NCI-H82 treated with DMSO at 0.1 percent for 48 hours (cell line): ENCODE data around the gene GH2.
"Not testable (repeated sequence)": the region's sequence is repeated elsewhere in the genome, so short reads cannot be mapped to it uniquely, and the experiment has no call there.

Experiments used
- DNase-seq: peaks from one replicate; lab custom pipeline; 2025; ENCODE audit not compliant: unreplicated experiment; lab: John Stamatoyannopoulos, UW

Gene GH2

DNA sequence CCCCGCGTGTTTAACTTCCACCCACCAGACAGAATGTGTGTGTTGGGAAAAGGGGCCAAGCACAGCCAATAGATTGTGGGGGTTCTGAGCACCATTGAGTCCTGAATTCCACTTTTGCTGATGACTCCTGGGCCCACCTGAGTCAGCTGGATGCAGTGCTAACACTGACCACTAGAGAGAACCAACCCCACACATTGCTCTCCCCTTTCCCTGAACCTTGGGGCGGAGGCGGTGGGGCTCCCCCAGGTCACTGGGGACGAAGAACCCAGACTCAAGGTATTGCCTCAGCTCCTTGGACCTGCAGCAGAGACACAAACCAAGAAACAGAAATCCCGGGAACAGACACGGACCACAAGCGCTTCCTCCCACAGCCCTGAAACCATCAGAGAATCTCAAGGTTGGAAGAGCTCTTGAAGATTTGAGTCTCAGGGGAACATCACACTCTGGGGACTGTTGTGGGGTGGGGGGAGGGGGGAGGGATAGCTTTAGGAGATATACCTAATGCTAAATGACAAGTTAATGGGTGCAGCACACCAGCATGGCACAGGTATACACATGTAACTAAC lies 7.6 kb downstream of the GH2 start:
- not testable (repeated sequence) for DNase-seq

DNA sequence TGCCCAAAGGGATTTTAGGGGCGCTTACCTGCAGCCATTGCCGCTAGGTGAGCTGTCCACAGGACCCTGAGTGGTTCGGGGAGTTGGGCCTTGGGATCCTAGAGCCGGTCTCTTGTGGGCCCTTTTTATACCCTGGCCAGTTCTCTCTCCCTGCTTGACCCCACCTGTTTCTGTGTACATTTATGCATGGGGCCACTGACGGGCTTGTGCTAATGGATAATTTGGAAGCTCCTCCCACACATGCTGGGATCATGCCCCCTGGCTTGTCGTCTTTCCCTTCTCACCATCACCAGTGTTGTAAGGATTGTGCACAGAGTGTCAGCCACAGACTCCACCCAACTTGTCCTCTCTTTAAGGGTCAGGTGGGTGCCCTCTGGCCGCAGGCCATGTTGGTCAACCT lies 8.2 kb downstream of the GH2 start, which contains the start of gene CSH2:
Gene CSH2, minus strand, starts transcription at position 101 of the 400 bp plus-strand sequence. Its CDS starts 63 bp downstream, at position 38.
- DNase-seq: not testable (repeated sequence)

DNA sequence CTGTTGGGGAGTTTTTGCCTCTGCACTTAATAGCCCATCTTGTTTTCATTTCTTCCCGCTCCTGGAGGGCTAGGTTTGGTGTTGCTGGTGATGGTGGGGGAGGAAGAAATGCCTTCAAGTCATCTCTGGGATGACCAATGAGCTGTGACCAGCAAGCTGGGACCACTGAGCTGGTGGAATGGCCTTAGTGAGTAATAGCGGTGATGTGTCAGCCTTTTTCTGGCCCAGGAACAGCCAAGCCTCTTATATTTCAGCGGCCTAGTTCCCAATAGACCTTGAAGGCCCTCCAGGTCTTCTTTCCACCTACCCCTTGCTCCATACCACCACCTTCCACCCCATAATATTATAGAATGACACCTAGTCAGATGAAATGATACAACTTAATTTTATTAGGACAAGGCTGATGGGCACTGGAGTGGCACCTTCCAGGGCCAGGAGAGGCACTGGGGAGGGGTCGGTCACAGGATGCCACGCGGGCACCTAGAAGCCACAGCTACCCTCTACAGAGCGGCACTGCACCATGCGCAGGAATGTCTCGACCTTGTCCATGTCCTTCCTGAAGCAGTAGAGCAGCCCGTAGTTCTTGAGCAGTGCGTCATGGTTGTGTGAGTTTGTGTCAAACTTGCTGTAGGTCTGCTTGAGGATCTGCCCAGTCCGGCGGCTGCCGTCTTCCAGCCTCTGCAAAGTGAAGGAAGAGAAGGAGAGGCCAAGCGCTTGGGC lies 9.9 kb downstream of the GH2 start:
- not testable (repeated sequence) for DNase-seq

DNA sequence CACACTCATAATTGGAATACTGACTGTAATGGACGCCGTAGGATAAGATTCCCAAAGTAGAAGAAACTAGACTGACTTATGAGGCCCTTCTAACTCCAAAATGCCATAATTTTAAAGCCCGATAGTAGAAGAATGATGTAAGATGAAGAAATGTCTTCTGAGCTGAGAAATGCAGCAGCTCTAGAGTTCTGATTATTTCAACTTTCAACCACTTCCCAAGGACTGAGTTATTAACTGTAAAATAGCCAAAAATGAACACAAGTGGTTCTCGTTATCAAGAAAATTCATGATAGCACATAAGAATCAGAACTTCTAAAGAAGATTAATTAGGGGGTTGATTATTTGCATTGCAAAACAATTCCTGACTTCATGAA lies 11.5 kb downstream of the GH2 start:
- not testable (repeated sequence) for DNase-seq

DNA sequence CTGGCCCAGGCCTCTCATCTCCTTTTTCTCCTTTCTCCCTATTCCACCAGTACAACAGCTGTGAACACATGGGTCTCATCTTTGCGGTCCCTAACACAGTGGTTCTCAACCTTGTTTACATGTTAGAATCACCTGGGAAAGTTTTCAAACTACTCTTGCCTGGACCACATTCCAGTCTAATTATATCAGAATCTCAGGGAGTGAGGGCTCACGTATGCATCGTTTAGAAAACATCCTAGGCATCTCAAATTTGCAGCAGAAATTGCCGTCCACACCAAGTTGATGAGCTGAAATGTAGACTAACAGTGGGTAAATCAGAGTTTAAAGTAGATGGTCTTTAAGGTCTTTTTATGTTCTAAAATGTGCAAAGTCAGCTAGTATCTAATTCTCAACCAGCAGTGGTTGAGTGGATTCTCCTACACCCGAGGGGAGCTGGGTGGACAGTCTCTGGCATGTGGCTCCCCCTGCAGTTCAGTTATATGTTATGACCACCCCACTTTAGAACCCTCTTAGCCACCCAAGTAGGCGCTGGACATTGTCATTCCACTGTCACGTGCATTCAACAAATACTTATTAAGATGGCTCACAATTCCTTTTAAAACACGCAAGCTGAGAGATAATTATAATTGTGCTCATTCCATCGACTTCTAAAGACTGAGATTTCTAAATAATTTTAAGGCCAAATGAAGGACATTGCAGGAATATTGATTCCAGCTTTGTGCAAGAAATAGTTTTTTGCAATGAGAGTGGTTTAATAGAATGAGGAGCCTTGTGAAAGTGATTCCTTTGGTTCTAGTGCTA lies 12.1 kb downstream of the GH2 start:
- not testable (repeated sequence) for DNase-seq

DNA sequence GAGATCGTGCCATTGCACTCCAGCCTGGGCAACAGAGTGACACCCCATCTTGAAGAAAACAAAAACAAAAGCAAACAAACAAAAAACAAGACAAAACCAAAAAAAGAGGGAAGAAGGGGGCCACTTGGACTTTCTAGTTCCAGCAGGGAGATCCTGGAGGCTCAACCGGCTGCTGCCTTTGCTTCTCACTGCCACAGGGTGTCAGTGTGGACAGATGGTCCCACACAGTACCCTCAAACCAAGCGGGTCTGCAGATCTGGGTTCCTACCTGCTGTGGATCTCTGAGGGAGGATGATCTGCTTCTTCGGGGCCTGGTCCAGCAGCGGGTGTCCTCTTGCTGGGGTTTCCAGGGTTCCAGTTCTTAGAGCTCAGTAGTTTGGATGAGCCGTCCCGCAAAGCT lies 15.1 kb downstream of the GH2 start:
- not testable (repeated sequence) for DNase-seq

DNA sequence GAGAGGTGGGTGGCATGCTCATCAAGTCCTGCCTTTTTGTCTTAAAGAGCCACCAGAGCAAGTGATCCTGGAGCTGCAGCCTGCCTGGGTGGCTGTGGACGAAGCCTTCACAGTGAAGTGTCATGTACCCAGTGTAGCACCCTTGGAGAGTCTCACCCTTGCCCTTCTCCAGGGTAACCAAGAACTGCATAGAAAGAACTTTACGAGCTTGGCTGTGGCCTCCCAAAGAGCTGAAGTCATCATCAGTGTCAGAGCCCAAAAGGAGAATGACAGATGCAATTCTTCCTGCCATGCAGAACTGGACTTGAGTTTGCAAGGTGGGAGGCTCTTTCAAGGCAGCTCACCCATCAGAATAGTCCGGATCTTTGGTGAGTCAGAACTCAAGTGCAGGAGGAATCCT lies 22.5 kb downstream of the GH2 start:
- DNase-seq: no peak

DNA sequence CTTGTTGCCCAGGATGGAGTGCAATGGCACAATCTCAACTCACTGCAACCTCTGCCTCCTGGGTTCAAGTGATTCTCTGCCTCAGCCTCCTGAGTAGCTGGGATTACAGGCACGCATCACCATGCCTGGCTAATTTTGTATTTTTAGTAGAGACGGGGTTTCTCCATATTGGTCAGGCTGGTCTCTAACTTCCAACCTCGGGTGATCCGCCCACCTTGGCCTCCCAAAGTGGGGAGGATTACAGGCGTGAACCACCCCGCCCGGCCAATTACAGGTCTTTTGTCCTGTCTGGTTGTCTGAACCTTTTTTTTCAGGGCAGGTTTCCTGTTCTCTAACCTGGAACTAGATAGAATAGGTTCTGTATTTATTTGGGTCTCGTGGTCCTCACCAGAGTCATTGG lies 25.3 kb downstream of the GH2 start:
- not testable (repeated sequence) for DNase-seq

DNA sequence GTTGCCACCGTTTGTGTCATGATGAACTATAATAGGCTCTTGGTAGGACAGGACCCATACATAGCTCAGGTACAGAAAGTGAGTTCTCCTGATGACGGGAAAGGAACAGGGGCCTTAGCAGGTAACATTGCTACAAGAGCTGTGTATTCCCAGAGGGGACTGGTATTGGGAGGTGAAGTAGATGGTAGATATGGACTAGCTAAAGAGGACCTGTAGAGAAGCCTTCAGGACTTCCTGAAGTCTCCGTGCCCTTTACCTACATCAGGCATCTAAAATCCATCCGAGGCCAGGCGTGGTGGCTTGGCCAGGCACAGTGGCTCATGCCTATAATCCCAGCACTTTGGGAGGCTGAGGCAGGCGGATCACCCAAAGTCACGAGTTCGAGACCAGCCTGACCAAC lies 26.6 kb downstream of the GH2 start:
- DNase-seq: no peak

DNA sequence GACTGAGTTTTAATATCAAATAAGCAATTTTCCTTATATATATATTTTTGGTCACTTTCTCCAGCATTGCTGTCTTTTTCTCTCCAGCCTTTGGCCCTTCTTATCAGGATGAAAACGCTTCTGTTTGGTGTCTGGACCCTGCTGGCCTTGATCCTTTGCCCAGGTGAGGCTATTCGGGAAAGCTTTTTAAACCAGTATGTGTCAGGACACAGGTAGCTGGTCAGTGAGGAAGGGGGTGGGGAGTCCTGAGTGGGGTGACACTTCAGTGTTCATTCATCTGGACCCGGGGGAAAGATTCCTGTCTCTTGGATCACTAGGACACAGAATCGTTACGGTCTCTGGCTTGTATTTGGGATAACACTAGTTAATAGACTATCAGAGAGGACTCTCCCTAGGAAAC lies 27.0 kb downstream of the GH2 start:
- DNase-seq: no peak

DNA sequence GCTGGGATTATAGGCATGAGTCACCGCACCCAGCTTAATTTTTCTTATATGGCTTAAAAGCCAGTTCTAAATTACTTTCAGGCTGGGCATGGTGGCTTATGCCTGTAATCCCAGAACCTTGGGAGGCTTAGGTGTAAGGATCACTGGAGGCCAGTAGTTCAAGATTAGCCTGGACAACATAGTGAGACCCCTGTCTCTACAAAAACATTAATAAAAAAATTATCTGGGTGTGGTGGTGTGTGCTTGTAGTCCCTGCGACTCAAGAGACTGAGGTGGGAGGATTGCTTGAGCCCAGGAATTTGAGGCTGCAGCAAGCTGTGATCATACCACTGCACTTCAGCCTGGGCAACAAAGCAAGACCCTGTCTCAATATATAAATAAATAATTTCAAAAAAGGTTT lies 28.5 kb downstream of the GH2 start:
- DNase-seq: no peak

DNA sequence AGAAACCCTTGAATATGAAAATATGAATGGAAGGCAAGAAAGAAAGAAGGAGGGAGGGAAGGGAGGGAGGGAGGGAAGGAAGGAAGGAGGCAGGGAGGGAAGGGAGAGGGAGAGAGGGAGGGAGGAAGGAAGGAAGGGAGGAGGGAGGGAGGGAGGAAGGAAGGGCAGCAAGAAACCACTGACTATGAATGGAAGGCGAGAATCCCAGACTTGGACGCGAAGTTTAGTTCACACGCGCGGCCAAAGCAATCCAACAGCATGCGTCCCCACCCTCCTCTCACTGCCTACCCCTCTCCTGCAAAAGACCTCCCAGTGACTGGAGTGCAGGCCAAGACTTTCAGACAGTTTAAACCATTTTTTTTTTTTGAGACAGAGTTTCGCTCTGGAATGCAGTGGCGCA lies 31.3 kb downstream of the GH2 start:
- no peak for DNase-seq

DNA sequence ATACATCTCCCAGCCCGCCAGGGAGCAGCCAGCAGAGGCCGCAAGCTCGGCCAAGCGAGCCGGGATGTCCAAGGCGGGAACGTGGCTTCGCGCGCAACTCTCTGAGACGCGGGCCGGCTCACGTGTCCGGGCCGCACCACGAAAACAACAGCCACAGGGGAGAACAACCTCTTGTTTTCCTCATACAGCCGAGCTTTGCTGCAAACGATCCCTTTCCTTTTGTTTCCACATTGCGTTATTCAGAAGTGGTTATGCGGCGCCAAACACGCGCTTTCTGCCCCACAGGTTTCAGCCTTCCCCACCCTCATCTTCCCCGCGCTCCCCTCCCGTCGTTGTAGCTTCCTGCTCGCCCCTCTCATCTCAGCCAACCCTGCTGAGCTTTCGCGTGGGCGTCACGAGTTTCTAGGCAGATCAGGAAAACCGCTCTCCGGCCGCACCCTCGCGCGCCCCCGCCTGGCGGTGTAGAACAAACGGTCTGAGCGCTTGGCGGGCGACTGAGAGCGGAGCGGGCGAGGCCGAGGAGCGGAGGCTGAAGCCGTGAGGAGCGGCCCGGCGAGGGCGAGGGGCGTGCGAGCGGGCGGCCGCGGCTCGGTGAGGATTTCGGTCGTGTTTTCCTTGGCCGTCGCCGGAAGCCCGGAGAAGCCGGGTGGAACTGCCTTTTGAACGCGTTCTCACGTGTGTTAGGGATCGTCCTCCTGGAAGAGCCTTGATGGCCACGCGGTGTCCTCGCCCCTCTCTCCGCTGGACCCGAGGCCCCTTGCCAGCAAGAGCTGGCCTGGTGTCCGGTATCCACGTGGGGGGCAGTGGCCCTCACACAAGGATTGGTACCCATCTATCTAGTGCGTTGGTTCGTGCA lies 32.7 kb downstream of the GH2 start:
- no peak for DNase-seq

DNA sequence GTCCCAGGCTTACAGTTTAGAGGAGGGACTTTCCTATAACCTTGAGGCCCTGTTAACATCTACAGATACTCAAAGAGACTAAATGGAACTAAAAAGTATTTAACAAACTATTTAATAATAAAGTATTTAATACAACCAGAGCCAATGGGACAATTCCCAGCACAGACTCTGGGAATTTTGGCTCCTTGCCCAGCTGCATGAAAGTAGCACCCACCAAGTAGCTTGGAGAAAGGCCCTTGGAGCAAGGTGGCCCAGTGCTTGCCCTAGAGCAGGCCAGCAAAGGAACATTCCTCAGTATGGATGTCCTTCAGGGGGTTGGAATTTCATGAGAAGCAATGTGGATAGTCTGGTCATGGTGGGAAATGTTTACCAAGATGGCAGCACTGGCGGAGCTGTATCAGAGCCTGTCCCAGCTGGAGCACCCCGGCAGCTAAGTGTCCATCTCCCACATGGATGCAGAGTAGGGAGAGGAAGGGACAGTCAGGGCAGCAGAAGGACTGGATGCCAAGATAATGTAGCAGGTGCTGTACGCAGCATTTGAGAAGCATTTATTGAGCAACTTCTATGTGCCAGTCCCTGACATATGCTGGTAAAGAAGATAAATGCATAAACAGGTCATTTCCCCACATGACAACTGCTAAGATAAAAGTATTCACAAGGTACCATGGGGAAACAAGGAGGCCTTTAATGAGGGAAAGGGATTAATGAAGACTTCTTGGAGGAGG lies 34.1 kb downstream of the GH2 start:
- DNase-seq: no peak

DNA sequence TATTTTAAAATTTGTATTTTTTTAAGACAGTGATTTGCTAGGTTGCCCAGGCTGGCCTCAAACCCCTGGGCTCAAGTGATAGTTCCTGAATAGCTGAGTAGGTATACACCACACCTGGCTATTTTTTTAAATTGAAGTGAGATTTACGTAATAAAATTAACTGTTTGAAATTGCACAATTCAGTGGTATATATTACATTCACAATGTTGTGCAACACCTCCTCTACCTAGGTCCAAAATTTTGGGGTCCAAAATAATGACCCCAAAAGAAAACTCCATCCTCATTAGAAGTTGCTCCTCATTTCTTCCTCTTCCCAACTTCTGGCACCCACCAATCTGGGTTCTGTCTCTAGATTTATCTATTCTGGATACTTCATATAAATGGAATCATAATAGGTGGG lies 36.2 kb downstream of the GH2 start:
- no peak for DNase-seq

DNA sequence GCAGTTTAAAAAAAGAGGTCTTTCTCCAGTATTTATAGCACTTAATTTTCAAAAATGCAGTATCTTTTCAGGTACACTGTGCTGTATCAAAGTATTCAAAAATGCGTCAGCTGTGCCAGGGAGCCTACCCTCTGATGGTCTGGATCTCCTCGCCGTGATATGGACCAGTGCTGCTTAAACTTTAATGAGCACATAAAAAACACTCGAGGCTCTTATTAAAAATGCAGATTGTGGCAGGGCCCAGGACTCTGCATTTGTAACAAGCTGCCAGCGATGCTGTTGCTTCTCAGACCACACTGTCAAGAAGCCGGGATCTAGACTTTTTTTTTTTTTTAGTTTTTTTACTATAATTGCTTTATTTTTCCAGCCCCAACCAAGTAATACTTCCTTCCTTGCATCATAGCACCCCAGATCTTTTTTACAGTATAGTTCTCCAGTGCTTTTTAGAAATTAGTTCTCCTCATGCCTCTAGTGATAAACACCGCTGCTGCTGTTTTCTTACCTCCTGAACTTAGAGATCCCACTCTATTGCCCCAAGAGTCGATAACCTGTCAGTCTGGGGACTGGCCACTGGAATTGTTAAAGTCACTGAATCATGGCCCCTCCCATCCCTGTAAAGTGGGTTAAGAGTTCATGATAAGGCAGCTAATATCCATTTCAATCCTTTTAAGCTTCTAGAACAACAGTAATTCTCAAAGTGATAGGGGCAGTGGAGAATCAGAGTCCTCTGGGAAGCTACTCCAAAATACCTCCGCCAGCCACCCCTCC lies 37.6 kb downstream of the GH2 start:
- peak; percentile 45 for DNase-seq

DNA sequence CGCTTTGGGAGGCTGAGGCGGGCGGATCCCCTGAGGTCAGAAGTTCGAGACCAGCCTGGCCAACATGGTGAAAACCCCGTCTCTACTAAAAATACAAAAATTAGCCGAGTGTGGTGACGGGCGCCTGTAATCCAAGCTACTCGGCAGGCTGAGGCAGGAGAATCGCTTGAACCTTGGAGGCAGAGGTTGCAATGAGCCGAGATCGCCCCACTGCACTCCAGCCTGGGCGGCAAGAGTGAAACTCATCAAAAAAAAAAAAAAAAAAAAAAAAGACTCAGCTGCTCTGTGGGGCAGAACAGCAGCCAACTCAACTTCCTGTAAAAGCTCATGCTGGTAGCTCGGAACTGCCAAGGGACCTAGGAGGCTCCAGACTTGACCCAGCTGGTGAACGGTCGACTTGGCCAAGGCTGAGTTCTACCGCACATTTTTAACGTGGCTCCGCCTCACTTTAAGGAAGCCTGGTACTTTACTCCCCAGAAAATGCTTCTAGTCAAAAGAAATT lies 38.3 kb downstream of the GH2 start:
- DNase-seq: not testable (repeated sequence)

DNA sequence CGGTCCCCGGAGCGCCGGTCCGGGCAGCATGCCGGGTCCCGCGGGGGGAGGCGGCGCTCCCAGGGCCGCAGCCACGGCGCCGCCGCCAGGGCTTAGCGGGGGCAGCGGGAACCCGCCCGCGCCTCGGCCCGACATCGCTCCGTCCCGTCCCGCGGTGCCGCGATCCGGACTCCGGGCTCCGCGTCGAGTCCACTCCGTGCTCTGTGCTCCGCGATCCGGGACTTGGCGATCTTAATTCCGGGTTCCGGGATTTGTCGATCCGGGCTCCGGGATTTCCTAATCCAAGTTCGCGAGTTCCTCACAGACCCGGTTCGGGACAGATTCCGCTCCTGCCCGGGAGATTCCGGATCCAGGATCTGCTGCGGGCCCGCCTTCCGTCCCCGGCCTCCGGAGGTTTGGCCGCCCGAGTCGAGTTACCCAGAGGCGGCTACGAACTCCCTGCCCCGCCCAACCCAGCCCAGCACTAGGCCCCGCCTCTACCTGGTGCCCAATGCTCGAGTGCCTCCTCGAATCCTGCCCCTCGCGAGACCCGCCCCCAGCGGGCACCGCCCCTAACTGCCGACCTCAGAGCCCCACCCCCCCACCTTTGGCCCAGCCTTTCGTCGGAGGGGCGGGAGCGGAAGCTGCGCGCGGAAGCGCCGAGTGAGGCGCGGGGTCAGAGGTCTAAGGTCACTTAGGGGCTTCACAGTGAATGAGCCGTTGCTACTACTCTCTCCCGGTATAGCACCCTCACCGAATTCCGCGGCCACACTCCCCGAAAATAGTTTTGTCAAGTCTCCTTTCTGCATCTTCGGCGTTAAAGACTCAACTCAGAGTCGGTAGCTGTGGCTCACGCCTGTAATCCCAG lies 39.0 kb downstream of the GH2 start, which contains the start of gene SMARCD2:
Gene SMARCD2, minus strand, starts transcription at position 146 of the 847 bp plus-strand sequence. Its CDS starts 11 bp downstream, at position 135.
- peak; percentile 95 for DNase-seq

DNA sequence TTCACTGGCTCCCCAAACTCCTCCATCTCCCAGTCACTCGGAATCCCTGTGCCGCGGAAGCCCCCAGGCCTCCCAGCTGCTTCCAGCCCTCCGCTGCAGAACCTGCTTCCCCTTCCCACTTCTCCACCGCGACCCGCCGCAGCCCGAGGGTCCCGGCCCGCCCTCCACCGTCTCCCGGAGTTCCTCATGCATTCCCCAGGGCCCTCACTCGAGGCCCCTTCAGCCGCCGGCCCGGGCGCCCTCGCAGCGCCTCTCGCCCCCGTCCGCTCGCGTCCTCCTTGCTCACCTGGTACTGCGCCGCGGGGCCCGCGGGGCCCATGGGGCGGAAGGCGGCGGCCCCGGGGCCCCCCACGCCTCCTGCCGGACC lies 39.6 kb downstream of the GH2 start:
- no peak for DNase-seq
